ENCODE results near the gene PFDN1.

DNA sequence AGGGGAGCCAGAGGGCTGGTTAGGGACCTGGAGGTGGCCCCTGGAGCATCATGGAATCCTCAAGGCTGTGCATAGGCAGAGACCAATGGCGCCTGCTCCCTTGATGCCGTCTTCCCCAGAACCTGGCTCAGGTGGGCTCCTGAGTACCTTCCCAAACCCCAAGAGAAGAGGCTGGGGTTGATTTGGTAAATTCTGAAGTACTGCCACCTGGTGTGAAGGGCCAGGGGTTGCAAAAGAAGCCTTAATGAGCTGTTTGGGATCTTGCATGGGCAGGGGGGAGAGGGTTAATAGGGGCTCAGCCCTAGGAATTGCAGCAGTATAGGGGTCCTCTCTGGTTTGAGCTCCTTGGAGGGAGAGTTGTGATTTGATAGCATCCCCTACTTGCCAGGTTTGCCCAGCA is 75.9 kb downstream of the PFDN1 start:
- TF ChIP-seq, protein P1, sequence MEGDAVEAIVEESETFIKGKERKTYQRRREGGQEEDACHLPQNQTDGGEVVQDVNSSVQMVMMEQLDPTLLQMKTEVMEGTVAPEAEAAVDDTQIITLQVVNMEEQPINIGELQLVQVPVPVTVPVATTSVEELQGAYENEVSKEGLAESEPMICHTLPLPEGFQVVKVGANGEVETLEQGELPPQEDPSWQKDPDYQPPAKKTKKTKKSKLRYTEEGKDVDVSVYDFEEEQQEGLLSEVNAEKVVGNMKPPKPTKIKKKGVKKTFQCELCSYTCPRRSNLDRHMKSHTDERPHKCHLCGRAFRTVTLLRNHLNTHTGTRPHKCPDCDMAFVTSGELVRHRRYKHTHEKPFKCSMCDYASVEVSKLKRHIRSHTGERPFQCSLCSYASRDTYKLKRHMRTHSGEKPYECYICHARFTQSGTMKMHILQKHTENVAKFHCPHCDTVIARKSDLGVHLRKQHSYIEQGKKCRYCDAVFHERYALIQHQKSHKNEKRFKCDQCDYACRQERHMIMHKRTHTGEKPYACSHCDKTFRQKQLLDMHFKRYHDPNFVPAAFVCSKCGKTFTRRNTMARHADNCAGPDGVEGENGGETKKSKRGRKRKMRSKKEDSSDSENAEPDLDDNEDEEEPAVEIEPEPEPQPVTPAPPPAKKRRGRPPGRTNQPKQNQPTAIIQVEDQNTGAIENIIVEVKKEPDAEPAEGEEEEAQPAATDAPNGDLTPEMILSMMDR (IDR thresholded peaks at IDR 0.05) = no peak
- TF ChIP-seq EP300 (IDR thresholded peaks at IDR 0.05) (no peak), POLR2A (IDR thresholded peaks at IDR 0.05) (no peak)
